BE2C (cell line): Measurements from ENCODE around the gene TRPV6.

Experiments used
- DNase-seq: peaks from one replicate; pipeline ENCODE4 v3.0.0-alpha.2; 2020
- H3K27me3 ChIP-seq: fragments of 250-450 bp; sonication (Bioruptor Pico); 2 replicates; pipeline ENCODE4 v1.5.1; 2020; ENCODE audit warnings: mild to moderate bottlenecking
- H3K36me3 ChIP-seq: fragments of 250-450 bp; sonication (Bioruptor Pico); 2 replicates; pipeline ENCODE4 v1.5.1; 2020; ENCODE audit warnings: mild to moderate bottlenecking
- H3K4me1 ChIP-seq: fragments of 250-450 bp; sonication (Bioruptor Pico); 2 replicates; pipeline ENCODE4 v1.5.1; 2020
- H3K4me3 ChIP-seq: 2 replicates; pipeline ENCODE4 v1.5.1; 2011; ENCODE audit warnings: low read depth, low read length
- H3K9me3 ChIP-seq: fragments of 250-450 bp; sonication (Bioruptor Pico); 2 replicates; pipeline ENCODE4 v1.5.1; 2020
- CTCF ChIP-seq: IDR thresholded peaks from 2 replicates; pipeline ENCODE4 v1.5.1; 2012; ENCODE audit warnings: mild to moderate bottlenecking, low read depth, low read length

The TRPV6 gene

GRCh38 chr7:142873871-142874270 lies 11.7 kb downstream of the TRPV6 start:
- Histone ChIP-seq H3K4me3 (no peak overlapping the region), H3K9me3 (no peaks in the 10 kb centered on the region), H3K27me3 (no peaks in the 10 kb centered on the region), H3K4me1 (no peaks in the 10 kb centered on the region), H3K36me3 (no peaks in the 10 kb centered on the region)
- no peak for TF ChIP-seq CTCF
- no peak for DNase-seq

DNA sequence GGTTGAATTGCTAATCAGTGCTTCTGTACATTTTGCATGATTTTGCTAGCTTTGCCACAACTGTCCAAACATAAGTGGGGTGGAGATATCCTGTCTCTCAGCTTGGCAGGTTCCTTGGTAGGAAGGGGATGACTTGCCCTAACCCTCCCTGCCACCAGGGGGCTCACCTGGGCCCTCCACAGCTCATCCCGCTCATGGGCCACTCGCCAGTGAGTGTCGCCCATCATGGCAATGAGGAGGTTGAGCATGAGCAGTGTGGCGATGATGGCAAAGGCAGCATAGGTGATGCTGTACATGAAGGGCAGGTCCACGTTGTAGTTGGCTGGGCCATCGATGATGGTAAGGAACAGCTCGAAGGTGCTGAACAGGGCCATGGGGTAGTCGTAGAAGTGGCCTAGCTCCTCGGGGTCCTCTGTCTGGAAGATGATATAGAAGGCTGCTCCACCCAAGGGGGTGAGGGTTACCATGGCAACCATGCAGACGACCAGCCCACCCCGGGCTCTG lies 12.2 kb downstream of the TRPV6 start:
- peak; percentile 61 for TF ChIP-seq CTCF
- Histone ChIP-seq H3K36me3 (no peaks in the 10 kb centered on the region), H3K4me3 (no peak overlapping the region), H3K4me1 (no peaks in the 10 kb centered on the region), H3K9me3 (no peaks in the 10 kb centered on the region), H3K27me3 (no peaks in the 10 kb centered on the region)
- DNase-seq, result peak; percentile 55

DNA sequence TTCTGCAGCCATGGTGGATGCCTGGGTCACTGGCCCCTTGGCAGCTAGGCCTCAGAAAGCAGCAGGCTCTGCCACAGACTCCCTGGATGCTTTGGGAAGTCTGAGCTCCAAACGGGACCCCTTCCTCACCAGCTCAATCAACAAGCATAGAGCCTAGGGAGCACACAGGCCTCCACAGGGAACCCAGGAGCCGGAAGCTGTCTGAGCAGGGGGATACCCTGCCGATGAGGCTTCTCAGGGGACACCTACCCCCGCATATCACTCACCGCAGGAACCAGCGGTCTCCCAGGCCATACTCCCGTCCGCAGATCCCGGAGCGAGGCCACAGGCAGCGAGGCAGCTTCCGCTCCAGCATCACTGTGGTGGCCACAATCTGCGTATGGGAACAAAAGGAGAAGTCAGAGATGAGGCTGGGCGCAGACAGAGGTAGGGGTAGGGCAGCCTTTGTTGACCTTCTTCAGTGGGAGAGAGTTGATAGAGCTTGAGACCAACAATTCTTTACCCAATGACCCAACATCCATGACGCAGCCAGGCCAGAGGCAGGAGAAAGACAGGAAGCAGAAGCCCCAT lies 13.4 kb downstream of the TRPV6 start:
- no peak for DNase-seq
- Histone ChIP-seq H3K27me3 (no peaks in the 10 kb centered on the region), H3K9me3 (no peaks in the 10 kb centered on the region), H3K36me3 (no peaks in the 10 kb centered on the region), H3K4me1 (no peaks in the 10 kb centered on the region), H3K4me3 (no peak overlapping the region)
- TF ChIP-seq CTCF, result no peak

DNA sequence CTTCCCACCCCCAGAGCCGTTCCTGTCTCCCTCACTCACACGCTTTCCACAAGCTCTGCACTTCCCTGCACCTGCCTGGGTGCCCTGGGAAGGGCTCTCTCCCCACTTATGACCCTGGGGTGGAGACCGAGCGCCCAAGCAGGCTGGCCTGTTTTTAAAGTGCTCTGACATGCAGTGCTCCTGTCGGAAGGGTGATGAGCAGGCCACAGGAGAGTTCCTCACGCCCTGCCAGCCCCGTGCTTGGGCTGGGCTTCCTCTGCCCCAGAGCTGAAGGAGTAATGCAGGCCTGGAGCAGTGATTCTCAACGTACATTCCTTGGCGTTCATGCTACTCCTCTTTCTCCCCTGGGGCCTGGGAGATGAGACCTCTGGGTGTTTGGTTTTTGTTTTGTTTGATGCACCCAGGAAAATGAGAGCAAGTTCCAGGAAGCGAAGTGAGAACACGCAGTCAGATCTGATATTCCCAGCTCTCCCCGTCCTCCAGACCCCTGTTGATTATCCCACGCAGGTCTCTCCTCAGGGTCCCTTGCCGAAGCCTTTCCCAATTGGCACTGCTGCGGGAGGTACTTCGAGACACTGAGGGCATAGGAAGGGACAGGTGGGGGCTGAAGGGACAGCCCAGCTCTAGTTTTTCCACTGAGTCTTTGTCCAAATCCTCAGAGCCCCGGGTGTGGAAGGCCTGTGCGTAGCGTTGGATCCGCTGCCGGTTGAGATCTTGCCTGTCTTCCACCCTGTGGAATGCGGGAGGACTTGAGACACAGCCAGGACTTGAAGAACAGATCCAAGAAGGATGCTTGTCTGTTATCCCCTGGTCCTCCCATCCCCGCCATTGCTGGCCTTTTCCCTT lies 14.1 kb downstream of the TRPV6 start:
- H3K4me3 ChIP-seq, result no peak overlapping the region
- no peaks in the 10 kb centered on the region for H3K27me3 ChIP-seq
- DNase-seq, result no peak
- H3K36me3 ChIP-seq, result no peaks in the 10 kb centered on the region
- no peaks in the 10 kb centered on the region for H3K4me1 ChIP-seq
- H3K9me3 ChIP-seq, result no peaks in the 10 kb centered on the region
- TF ChIP-seq CTCF, result no peak

DNA sequence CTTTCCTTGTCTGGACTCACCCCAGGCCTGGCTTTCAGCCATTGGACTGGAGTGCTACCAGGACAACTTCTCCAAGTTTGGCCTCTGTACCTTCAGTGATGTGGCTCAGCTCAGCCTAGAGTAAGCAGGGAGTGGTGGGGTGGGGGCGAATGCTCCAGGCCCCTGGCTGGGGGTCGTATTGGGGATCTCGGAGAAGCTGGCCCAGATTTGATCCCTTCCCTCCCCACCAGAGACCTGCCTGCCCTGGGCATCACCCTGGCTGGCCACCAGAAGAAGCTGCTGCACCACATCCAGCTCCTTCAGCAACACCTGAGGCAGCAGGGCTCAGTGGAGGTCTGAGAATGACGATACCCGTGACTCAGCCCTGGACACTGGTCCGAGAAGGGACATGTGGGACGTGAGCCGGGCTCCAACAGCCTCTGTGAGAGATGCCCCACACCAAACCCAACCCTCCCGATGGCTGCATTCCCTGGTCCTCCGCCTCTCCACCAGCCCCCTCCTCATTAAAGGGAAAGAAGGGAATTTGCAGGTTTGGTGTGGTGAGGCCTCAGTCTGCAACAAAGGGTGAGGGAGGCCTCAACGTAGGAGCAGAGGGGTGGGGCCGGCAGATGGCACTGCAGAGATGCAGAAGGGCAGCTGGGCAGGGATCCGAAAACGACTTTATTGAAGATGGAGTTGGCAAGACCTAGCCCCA lies 14.8 kb downstream of the TRPV6 start:
- H3K36me3 ChIP-seq, result no peaks in the 10 kb centered on the region

More for the DNA sequence above, 14.8 kb downstream of the TRPV6 start:
- Histone ChIP-seq H3K4me1 (no peaks in the 10 kb centered on the region), H3K27me3 (no peaks in the 10 kb centered on the region), H3K9me3 (no peaks in the 10 kb centered on the region), H3K4me3 (no peak overlapping the region)
- TF ChIP-seq CTCF, result no peak
- DNase-seq, result no peak
